ENCODE results near the gene DOCK2.

DOCK2 gene

GRCh38 chr5:170117736-170118135 is 480.7 kb downstream of the DOCK2 start:
- H3K27ac ChIP-seq = no peak overlapping the region
- no peak overlapping the region for H3K9ac ChIP-seq
- H3K4me1 ChIP-seq (ENCODE audit: low read depth, poor library complexity, severe bottlenecking) = no peaks in the 10 kb centered on the region
- no peaks in the 10 kb centered on the region for H3K27me3 ChIP-seq (ENCODE audit: insufficient read depth, low read depth)
- no peak overlapping the region for H3K4me2 ChIP-seq
- H4K20me1 ChIP-seq (ENCODE audit: insufficient read depth) = no peaks in the 10 kb centered on the region
- H3K36me3 ChIP-seq (ENCODE audit: insufficient read depth) = no peaks in the 10 kb centered on the region
- TF ChIP-seq CTCF (conservative IDR thresholded peaks at IDR 0.05; ENCODE audit: low read depth, low read length) = no peak
- H3K79me2 ChIP-seq (ENCODE audit: insufficient read depth, low read depth) = no peaks in the 10 kb centered on the region
- H3K4me3 ChIP-seq (IDR thresholded peaks at IDR 0.05; ENCODE audit: insufficient read depth, low read depth, low read length) = no peak overlapping the region
- no peak overlapping the region for H2AFZ ChIP-seq (ENCODE audit: low read depth)

GRCh38 chr5:170120576-170120975 is 483.5 kb downstream of the DOCK2 start:
- no peak overlapping the region for H3K9ac ChIP-seq
- no peak for TF ChIP-seq CTCF (conservative IDR thresholded peaks at IDR 0.05; ENCODE audit: low read depth, low read length)
- H2AFZ ChIP-seq (ENCODE audit: low read depth) = no peak overlapping the region
- H3K79me2 ChIP-seq (ENCODE audit: insufficient read depth, low read depth) = no peaks in the 10 kb centered on the region
- H3K4me2 ChIP-seq = no peak overlapping the region
- H4K20me1 ChIP-seq (ENCODE audit: insufficient read depth) = no peaks in the 10 kb centered on the region
- H3K36me3 ChIP-seq (ENCODE audit: insufficient read depth) = no peaks in the 10 kb centered on the region
- H3K27me3 ChIP-seq (ENCODE audit: insufficient read depth, low read depth) = no peaks in the 10 kb centered on the region
- H3K4me1 ChIP-seq (ENCODE audit: low read depth, poor library complexity, severe bottlenecking) = no peaks in the 10 kb centered on the region
- H3K4me3 ChIP-seq (IDR thresholded peaks at IDR 0.05; ENCODE audit: insufficient read depth, low read depth, low read length) = no peak overlapping the region
- H3K27ac ChIP-seq = no peak overlapping the region

- no peaks in the 10 kb centered on the region for H3K27me3 ChIP-seq (ENCODE audit: insufficient read depth, low read depth)
- no peak overlapping the region for H3K4me3 ChIP-seq (IDR thresholded peaks at IDR 0.05; ENCODE audit: insufficient read depth, low read depth, low read length)
- no peaks in the 10 kb centered on the region for H3K36me3 ChIP-seq (ENCODE audit: insufficient read depth)
- H3K9ac ChIP-seq = no peak overlapping the region
- H3K4me1 ChIP-seq (ENCODE audit: low read depth, poor library complexity, severe bottlenecking) = no peaks in the 10 kb centered on the region
- H2AFZ ChIP-seq (ENCODE audit: low read depth) = no peak overlapping the region
- H3K79me2 ChIP-seq (ENCODE audit: insufficient read depth, low read depth) = no peaks in the 10 kb centered on the region
- no peak overlapping the region for H3K27ac ChIP-seq
- no peaks in the 10 kb centered on the region for H4K20me1 ChIP-seq (ENCODE audit: insufficient read depth)
- H3K4me2 ChIP-seq = no peak overlapping the region
- no peak for TF ChIP-seq CTCF (conservative IDR thresholded peaks at IDR 0.05; ENCODE audit: low read depth, low read length)
Measured at GRCh38 chr5:170121321-170121720, 484.2 kb downstream of the DOCK2 start.

GRCh38 chr5:170126061-170126460 is 489.0 kb downstream of the DOCK2 start:
- Histone ChIP-seq H3K27ac (no peak overlapping the region), H3K9ac (no peak overlapping the region), H3K4me2 (no peak overlapping the region), H3K79me2 (ENCODE audit: insufficient read depth, low read depth) (no peaks in the 10 kb centered on the region), H3K4me3 (IDR thresholded peaks at IDR 0.05; ENCODE audit: insufficient read depth, low read depth, low read length) (no peak overlapping the region), H4K20me1 (ENCODE audit: insufficient read depth) (no peaks in the 10 kb centered on the region), H2AFZ (ENCODE audit: low read depth) (no peak overlapping the region), H3K27me3 (ENCODE audit: insufficient read depth, low read depth) (no peaks in the 10 kb centered on the region), H3K4me1 (ENCODE audit: low read depth, poor library complexity, severe bottlenecking) (no peaks in the 10 kb centered on the region), H3K36me3 (ENCODE audit: insufficient read depth) (no peaks in the 10 kb centered on the region)
- no peak for TF ChIP-seq CTCF (conservative IDR thresholded peaks at IDR 0.05; ENCODE audit: low read depth, low read length)

GRCh38 chr5:170126626-170127025 is 489.6 kb downstream of the DOCK2 start:
- Histone ChIP-seq H3K4me1 (ENCODE audit: low read depth, poor library complexity, severe bottlenecking) (no peaks in the 10 kb centered on the region), H3K27me3 (ENCODE audit: insufficient read depth, low read depth) (no peaks in the 10 kb centered on the region), H3K9ac (no peak overlapping the region), H3K27ac (no peak overlapping the region), H3K79me2 (ENCODE audit: insufficient read depth, low read depth) (no peaks in the 10 kb centered on the region), H4K20me1 (ENCODE audit: insufficient read depth) (no peaks in the 10 kb centered on the region), H3K36me3 (ENCODE audit: insufficient read depth) (no peaks in the 10 kb centered on the region), H3K4me2 (no peak overlapping the region), H3K4me3 (IDR thresholded peaks at IDR 0.05; ENCODE audit: insufficient read depth, low read depth, low read length) (no peak overlapping the region), H2AFZ (ENCODE audit: low read depth) (no peak overlapping the region)
- TF ChIP-seq CTCF (conservative IDR thresholded peaks at IDR 0.05; ENCODE audit: low read depth, low read length) = no peak

Data from KMS-11 (cell line).